Heart left ventricle (tissue), 13 donors: ENCODE data around the gene GFPT1.

Experiments used
- POLR2A ChIP-seq, 2 donors: fragments of 450-650 bp; IDR thresholded peaks; one replicate each; pipeline ENCODE4 v1.6.1; 2017; ENCODE audit warnings: antibody characterized with exemption in 2 of 2, mild to moderate bottlenecking in 2 of 2, moderate library complexity in 2 of 2
- TF ChIP-seq, protein P1 (sequence below), 12 donors: fragments of 200-600 bp; sonication (generic) in 4 of 12; IDR thresholded peaks; one replicate each; pipeline versions ENCODE4 v1.5.0 to v1.8.0; 2018 to 2022; ENCODE audit warnings: antibody characterized with exemption in 12 of 12, mild to moderate bottlenecking in 5 of 12
- donor health status: ischemic (EF 13 %, LVEDD 7.1; RV severe dilation, severe dysfunction).
- donor health status: DM: no; HTN: yes; CAD: no.
- donor health status: DM: no; HTN: no; CAD: no.
- donor health status: ischemic (EF 25% LVEDD 6.9; RV normal size, moderate dysfunction).
- donor health status: ischemic (EF 25% LVEDD 5.7; RV mildly dilated, moderate dysfunction).
- donor health status: ischemic (EF 35%, LVEDD 5.7; RV mildly dilated, moderate dysfunction).
- donor health status: nonischemic (EF 11% LVEDD 7.7; RV severe dilation, severe dysfunction).
- donor health status: DM: yes; HTN: yes; CAD: no.
- donor health status: PGD.
- donor health status: ischemic (EF 29% LVEDD 5.4; RV normal size, mild dysfunction).
- donor health status: nonischemic (EF 23%, LVEDD 6.1; RV moderate dilation, normal function).

DNA sequence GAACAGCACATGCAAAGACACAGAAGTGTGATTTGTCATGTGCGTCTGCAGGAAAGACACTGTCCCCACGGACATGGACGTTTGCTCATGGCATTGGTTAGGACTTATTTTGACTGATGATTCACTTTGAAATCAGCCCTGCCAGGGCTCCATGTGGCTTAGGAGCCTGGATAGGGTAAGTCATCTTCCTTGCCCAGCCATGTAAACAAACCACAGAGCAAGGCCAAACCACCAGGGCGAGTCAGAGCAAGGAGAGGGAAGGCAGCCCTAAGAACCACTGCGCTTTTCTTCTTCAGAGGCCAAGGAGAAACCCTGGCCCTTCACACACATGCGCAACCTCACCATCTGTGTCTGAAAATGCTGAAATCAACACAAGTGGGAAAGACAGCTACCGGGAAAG is 88.8 kb downstream of the GFPT1 start:
- TF ChIP-seq, protein P1, sequence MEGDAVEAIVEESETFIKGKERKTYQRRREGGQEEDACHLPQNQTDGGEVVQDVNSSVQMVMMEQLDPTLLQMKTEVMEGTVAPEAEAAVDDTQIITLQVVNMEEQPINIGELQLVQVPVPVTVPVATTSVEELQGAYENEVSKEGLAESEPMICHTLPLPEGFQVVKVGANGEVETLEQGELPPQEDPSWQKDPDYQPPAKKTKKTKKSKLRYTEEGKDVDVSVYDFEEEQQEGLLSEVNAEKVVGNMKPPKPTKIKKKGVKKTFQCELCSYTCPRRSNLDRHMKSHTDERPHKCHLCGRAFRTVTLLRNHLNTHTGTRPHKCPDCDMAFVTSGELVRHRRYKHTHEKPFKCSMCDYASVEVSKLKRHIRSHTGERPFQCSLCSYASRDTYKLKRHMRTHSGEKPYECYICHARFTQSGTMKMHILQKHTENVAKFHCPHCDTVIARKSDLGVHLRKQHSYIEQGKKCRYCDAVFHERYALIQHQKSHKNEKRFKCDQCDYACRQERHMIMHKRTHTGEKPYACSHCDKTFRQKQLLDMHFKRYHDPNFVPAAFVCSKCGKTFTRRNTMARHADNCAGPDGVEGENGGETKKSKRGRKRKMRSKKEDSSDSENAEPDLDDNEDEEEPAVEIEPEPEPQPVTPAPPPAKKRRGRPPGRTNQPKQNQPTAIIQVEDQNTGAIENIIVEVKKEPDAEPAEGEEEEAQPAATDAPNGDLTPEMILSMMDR (IDR thresholded peaks at IDR 0.05): no peak
- TF ChIP-seq POLR2A (IDR thresholded peaks at IDR 0.05): no peak
